Adrenal gland (tissue), 5 donors: ENCODE data around the gene GJB5.

ENCODE experiments used
- POLR2A ChIP-seq, 2 donors: fragments of 450-650 bp; IDR thresholded peaks; one replicate each; pipeline ENCODE4 v1.6.1; 2017; ENCODE audit warnings: antibody characterized with exemption in 2 of 2, mild to moderate bottlenecking in 2 of 2, moderate library complexity in 1 of 2
- TF ChIP-seq, protein P1 (sequence below), 6 experiments: fragments of 450-650 bp in 4 of 6; fragments of 200-600 bp in 2 of 6; sonication (generic) in 1 of 6; IDR thresholded peaks; 1 replicate in 5 of 6; 2 replicates in 1 of 6; pipeline versions ENCODE4 v1.5.1 to v1.8.0; 2016 to 2021; ENCODE audit warnings: antibody characterized with exemption in 6 of 6, mild to moderate bottlenecking in 2 of 6, moderate library complexity in 1 of 6
- donor health status: DM: no; HTN: no; CAD: no.

DNA sequence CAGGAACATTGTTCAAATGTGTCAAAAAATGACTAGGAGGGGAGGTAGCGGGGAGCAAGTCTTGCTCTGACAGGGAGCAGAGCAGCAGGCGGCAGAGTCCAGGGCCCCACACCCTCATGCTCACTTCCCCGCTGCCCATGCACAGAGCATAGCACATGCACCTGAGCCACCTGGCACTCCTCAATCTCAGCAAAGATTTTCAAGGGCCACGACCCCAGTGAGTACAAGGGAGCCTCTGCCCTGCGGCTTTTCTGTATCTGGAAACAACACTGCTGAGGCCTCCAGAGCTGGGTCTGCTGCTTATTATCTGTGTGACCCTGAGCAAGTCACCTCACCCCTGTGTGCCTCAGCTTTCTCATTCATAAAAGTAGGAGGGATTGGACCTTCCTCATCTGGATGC, 25.1 kb downstream of the GJB5 start:
- TF ChIP-seq, protein P1, sequence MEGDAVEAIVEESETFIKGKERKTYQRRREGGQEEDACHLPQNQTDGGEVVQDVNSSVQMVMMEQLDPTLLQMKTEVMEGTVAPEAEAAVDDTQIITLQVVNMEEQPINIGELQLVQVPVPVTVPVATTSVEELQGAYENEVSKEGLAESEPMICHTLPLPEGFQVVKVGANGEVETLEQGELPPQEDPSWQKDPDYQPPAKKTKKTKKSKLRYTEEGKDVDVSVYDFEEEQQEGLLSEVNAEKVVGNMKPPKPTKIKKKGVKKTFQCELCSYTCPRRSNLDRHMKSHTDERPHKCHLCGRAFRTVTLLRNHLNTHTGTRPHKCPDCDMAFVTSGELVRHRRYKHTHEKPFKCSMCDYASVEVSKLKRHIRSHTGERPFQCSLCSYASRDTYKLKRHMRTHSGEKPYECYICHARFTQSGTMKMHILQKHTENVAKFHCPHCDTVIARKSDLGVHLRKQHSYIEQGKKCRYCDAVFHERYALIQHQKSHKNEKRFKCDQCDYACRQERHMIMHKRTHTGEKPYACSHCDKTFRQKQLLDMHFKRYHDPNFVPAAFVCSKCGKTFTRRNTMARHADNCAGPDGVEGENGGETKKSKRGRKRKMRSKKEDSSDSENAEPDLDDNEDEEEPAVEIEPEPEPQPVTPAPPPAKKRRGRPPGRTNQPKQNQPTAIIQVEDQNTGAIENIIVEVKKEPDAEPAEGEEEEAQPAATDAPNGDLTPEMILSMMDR (IDR thresholded peaks at IDR 0.05) = no peak
- no peak for TF ChIP-seq POLR2A (IDR thresholded peaks at IDR 0.05)
